ENCODE measurements around the gene ACADL.

The ACADL gene

DNA sequence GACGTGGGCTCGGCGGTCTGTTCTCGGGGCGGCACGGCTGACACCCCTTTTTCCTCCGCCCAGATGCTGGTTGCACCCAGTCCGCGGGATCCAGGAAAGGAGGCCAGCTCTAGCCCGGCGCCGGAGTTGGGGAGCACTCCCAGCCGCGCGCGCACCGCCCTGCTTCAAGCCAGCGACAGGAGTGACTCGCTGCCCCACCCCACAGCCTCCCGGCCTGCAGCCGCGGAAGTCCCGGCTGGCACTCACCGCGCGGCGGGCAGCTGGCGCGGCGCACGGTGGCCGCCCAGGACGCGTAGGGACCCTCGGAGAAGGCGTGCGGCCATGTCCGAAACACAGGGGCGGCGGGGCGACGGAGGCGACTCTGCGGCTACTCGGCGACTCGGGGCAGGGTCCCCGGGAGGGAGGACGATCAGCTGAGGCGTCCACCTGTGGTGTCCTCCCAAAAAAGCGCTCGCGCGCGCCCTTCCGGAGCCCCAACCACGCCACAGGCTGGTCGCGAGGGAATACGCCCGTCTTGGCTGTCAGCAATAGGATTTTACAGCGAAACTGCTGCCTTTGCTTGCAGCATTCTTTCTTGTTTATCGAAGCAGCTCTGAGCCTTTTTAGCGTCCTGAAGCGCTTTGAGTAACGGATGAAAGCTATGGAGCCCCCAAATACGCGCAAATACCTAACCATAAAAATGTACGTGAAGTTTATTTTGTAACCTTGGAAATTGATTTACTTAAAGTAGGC is at the start of gene ACADL:
Gene ACADL (minus strand): TSS at position 507 of the 732 bp plus-strand sequence. CDS start 184 bp downstream, at position 323.
- no peak within 1 kb of the TSS for H3K27ac ChIP-seq

DNA sequence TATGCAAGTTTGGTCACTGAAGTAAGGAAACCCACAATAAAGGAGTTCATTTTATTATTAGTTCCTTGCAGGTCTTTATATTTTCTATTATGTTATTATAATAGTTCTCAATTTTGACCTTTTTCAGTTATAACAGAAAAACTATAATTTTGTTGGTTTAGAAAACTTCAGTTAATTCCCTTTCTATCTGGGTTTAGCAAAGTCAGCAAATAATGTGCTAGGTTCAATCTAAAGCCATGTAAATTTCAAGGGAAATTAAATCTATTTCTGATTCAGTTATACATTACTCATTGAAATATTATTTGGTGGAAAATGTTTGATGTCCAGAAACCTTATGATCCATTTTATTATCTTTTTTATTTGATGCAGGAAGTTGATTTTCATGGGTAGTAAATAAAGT is 46.1 kb upstream of the ACADL start:
- TF ChIP-seq, protein P1, sequence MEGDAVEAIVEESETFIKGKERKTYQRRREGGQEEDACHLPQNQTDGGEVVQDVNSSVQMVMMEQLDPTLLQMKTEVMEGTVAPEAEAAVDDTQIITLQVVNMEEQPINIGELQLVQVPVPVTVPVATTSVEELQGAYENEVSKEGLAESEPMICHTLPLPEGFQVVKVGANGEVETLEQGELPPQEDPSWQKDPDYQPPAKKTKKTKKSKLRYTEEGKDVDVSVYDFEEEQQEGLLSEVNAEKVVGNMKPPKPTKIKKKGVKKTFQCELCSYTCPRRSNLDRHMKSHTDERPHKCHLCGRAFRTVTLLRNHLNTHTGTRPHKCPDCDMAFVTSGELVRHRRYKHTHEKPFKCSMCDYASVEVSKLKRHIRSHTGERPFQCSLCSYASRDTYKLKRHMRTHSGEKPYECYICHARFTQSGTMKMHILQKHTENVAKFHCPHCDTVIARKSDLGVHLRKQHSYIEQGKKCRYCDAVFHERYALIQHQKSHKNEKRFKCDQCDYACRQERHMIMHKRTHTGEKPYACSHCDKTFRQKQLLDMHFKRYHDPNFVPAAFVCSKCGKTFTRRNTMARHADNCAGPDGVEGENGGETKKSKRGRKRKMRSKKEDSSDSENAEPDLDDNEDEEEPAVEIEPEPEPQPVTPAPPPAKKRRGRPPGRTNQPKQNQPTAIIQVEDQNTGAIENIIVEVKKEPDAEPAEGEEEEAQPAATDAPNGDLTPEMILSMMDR (IDR thresholded peaks at IDR 0.05; ENCODE audit: low read depth, low read length, missing control alignments), result no peak
- H3K4me3 ChIP-seq (ENCODE audit: low read depth, low read length), result no peak overlapping the region
- no peaks in the 10 kb centered on the region for H3K36me3 ChIP-seq (replicated peaks)
- in situ Hi-C loops (cut with HindIII; ENCODE audit: low pct_ligation_motif_present, low sequenced_read_pairs), result no loop called here
- H3K27me3 ChIP-seq (replicated peaks), result no peaks in the 10 kb centered on the region
- DNase-seq, result no peak
- no peak overlapping the region for H3K27ac ChIP-seq

More for the DNA sequence above, at the start of gene ACADL:
- H3K4me3 ChIP-seq (ENCODE audit: low read depth, low read length), result peak within 1 kb of the TSS; percentile 66
- in situ Hi-C loops (cut with HindIII; ENCODE audit: low pct_ligation_motif_present, low sequenced_read_pairs), result no loop called here
- DNase-seq, result peak; percentile 6
- TF ChIP-seq, protein P1 (IDR thresholded peaks at IDR 0.05; ENCODE audit: low read depth, low read length, missing control alignments), result no peak
- H3K27me3 ChIP-seq (replicated peaks), result peaks cover 9% of the 10 kb centered on the region
- H3K36me3 ChIP-seq (replicated peaks), result no peaks in the 10 kb centered on the region

DNA sequence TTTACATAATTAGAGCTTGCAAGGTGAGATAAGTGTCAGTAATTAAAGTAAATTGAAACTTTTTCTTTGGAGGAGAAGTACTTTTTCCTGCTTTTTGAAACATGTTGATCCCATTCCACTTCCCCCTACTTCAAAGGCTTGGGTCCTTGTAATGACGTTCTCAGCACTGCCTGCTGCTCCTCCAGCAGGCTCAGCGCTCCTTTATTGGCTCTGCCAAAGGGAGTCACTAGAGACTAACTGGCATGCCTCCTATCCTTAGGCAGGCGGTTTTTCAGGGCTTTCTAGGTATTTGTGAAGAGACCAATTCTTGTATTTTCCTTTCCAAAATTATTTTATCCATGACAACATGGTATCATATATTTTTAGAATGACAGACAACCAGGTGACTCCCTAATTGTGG is 43.9 kb upstream of the ACADL start:
- TF ChIP-seq, protein P1 (IDR thresholded peaks at IDR 0.05; ENCODE audit: low read depth, low read length, missing control alignments), result no peak
- DNase-seq, result no peak
- H3K36me3 ChIP-seq (replicated peaks), result no peaks in the 10 kb centered on the region
- in situ Hi-C loops (cut with HindIII; ENCODE audit: low pct_ligation_motif_present, low sequenced_read_pairs), result no loop called here
- no peak overlapping the region for H3K27ac ChIP-seq
- H3K27me3 ChIP-seq (replicated peaks), result no peaks in the 10 kb centered on the region
- H3K4me3 ChIP-seq (ENCODE audit: low read depth, low read length), result no peak overlapping the region

DNA sequence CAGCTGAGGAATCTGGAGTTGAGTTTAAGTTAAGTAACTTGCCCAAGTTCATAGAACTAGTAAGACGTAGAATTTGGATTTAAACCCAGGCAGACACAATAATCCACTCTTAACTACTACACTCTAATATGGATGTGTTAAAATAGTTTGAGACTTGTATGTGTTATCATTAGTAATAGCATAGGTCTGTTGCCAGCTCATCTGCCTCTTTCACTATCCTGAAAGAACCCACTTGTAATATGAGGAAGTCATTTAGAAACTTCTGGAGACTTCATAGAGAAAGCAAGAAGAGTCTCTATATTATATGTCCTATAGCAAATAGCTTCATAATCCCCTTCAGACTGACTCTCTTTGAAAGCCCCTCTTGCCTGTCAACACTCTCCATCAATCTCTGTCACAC is 43.0 kb upstream of the ACADL start:
- Histone ChIP-seq H3K36me3 (replicated peaks) (no peaks in the 10 kb centered on the region), H3K4me3 (ENCODE audit: low read depth, low read length) (no peak overlapping the region), H3K27me3 (replicated peaks) (no peaks in the 10 kb centered on the region), H3K27ac (no peak overlapping the region)
- TF ChIP-seq, protein P1 (IDR thresholded peaks at IDR 0.05; ENCODE audit: low read depth, low read length, missing control alignments), result no peak
- in situ Hi-C loops (cut with HindIII; ENCODE audit: low pct_ligation_motif_present, low sequenced_read_pairs), result no loop called here
- DNase-seq, result no peak

DNA sequence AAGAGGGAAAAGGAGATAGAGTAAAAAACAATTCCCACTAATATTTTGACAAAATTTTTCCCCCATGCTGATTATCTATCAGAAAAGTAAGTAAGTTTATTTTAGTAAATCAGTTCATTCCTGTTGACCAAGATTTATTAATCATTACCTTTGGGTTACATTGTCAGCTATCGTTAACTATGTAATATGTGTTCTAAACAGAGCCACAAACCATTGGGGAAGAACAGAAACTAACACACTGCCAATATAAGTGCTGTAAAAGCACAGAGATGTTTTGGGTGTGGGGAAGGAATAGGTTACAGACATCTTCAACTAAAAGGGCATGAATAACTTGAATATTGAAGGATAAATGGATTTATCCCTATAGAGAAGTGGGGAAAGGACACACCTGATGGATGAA is 42.5 kb upstream of the ACADL start:
- TF ChIP-seq, protein P1 (IDR thresholded peaks at IDR 0.05; ENCODE audit: low read depth, low read length, missing control alignments), result no peak
- no peak overlapping the region for H3K4me3 ChIP-seq (ENCODE audit: low read depth, low read length)
- H3K27ac ChIP-seq, result no peak overlapping the region
- no peak for DNase-seq
- H3K27me3 ChIP-seq (replicated peaks), result no peaks in the 10 kb centered on the region
- in situ Hi-C loops (cut with HindIII; ENCODE audit: low pct_ligation_motif_present, low sequenced_read_pairs), result no loop called here
- no peaks in the 10 kb centered on the region for H3K36me3 ChIP-seq (replicated peaks)

DNA sequence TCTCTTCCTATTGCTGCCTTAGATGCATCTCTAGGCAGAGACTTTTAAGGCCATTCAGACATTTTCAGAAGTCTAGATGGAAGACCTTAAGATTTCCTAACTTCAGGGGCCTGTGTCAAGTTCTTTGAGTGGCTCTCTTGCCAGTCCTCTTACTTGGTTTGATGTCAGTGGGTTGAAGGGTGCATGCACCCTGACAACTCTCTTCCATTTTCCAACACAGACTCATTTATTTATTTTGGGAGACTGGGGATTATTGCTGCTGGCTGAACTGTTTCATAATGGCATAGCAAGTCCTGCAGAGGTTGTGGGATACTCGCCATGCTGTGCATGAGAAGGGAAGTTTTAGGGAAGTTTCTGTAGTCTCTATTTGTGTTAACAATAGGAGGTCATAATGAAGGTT is 39.0 kb upstream of the ACADL start:
- TF ChIP-seq, protein P1 (IDR thresholded peaks at IDR 0.05; ENCODE audit: low read depth, low read length, missing control alignments), result no peak
- no peak overlapping the region for H3K27ac ChIP-seq
- no peaks in the 10 kb centered on the region for H3K27me3 ChIP-seq (replicated peaks)
- no peak for DNase-seq
- H3K4me3 ChIP-seq (ENCODE audit: low read depth, low read length), result no peak overlapping the region
- no peaks in the 10 kb centered on the region for H3K36me3 ChIP-seq (replicated peaks)
- in situ Hi-C loops (cut with HindIII; ENCODE audit: low pct_ligation_motif_present, low sequenced_read_pairs), result no loop called here
